ENCODE data around the gene TGFB3.

DNA sequence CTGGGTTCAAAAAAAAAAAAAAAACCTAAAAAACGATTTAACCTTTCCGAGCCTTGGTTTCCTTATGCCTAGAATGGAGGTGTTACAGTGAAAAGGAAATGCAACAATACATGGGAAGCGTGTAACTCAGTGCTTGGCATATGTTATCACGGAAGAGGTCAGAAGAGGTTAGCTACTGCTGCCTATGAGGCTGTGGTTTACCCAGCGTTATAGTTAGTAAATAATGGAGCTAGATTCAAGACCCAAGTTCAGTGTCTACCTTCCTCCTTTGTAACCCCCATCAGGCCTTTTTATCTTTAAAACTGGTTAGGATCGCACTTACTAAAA lies 4.6 kb upstream of the TGFB3 start:
- TF ChIP-seq POLR2A (IDR thresholded peaks at IDR 0.05) (no peak), POLR2AphosphoS5 (IDR thresholded peaks at IDR 0.05) (no peak)
- TF ChIP-seq, protein P1, sequence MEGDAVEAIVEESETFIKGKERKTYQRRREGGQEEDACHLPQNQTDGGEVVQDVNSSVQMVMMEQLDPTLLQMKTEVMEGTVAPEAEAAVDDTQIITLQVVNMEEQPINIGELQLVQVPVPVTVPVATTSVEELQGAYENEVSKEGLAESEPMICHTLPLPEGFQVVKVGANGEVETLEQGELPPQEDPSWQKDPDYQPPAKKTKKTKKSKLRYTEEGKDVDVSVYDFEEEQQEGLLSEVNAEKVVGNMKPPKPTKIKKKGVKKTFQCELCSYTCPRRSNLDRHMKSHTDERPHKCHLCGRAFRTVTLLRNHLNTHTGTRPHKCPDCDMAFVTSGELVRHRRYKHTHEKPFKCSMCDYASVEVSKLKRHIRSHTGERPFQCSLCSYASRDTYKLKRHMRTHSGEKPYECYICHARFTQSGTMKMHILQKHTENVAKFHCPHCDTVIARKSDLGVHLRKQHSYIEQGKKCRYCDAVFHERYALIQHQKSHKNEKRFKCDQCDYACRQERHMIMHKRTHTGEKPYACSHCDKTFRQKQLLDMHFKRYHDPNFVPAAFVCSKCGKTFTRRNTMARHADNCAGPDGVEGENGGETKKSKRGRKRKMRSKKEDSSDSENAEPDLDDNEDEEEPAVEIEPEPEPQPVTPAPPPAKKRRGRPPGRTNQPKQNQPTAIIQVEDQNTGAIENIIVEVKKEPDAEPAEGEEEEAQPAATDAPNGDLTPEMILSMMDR (IDR thresholded peaks at IDR 0.05): no peak
